Measurements from ENCODE around the gene SPATC1L.

The SPATC1L gene

GRCh38 chr21:46161633-46162592, 22.3 kb downstream of the SPATC1L start:
- DNase-seq (ENCODE audit: low read depth), result no peak

GRCh38 chr21:46160907-46161632, 23.2 kb downstream of the SPATC1L start:
- no peak for DNase-seq (ENCODE audit: low read depth)

- DNase-seq (ENCODE audit: low read depth), result no peak
Observed at GRCh38 chr21:46160657-46160906, 23.7 kb downstream of the SPATC1L start.

GRCh38 chr21:46159841-46160656, 24.2 kb downstream of the SPATC1L start:
- no peak for DNase-seq (ENCODE audit: low read depth)

GRCh38 chr21:46159390-46159789, 24.9 kb downstream of the SPATC1L start:
- no peak for DNase-seq (ENCODE audit: low read depth)

- DNase-seq (ENCODE audit: low read depth), result no peak
Observed at GRCh38 chr21:46158666-46159300, 25.5 kb downstream of the SPATC1L start.

GRCh38 chr21:46157987-46158451, 26.2 kb downstream of the SPATC1L start:
- no peak for DNase-seq (ENCODE audit: low read depth)

GRCh38 chr21:46157396-46157986, 26.8 kb downstream of the SPATC1L start:
- DNase-seq (ENCODE audit: low read depth), result no peak

GRCh38 chr21:46156678-46157077, 27.6 kb downstream of the SPATC1L start:
- DNase-seq (ENCODE audit: low read depth), result no peak

GRCh38 chr21:46156378-46156645, 27.9 kb downstream of the SPATC1L start:
- no peak for DNase-seq (ENCODE audit: low read depth)

- DNase-seq (ENCODE audit: low read depth), result no peak
Observed at GRCh38 chr21:46155514-46156377, 28.5 kb downstream of the SPATC1L start, which contains the start of gene FTCD. Gene FTCD, minus strand, starts transcription at chr21:46155579. Its CDS starts 56 bp downstream, at chr21:46155523.

GRCh38 chr21:46154955-46155513, 29.2 kb downstream of the SPATC1L start:
- no peak for DNase-seq (ENCODE audit: low read depth)

- no peak for DNase-seq (ENCODE audit: low read depth)
Observed at GRCh38 chr21:46154155-46154954, 29.9 kb downstream of the SPATC1L start.

GRCh38 chr21:46153247-46154154, 30.8 kb downstream of the SPATC1L start:
- no peak for DNase-seq (ENCODE audit: low read depth)

- no peak for DNase-seq (ENCODE audit: low read depth)
Observed at GRCh38 chr21:46152927-46153246, 31.4 kb downstream of the SPATC1L start.

- DNase-seq (ENCODE audit: low read depth), result no peak
Observed at GRCh38 chr21:46151989-46152926, 32.0 kb downstream of the SPATC1L start.

GRCh38 chr21:46151261-46151988, 32.8 kb downstream of the SPATC1L start:
- DNase-seq (ENCODE audit: low read depth), result no peak
